Adrenal gland (tissue), 12 donors: ENCODE results near the gene AWAT1. TPM values are rescaled to one million over a fixed set of nuclear protein-coding genes. Genes with fewer than 3 reads are reported as not detected.

Source experiments
- DNase-seq, 7 donors: peaks; one replicate each; pipeline ENCODE4 v3.0.0-alpha.2; 2019 to 2020
- H3K27ac ChIP-seq, 5 donors: fragments of 200-600 bp; sonication (generic) in 4 of 5; 1 replicate in 3 of 5; 2 replicates in 2 of 5; pipeline versions ENCODE4 v1.5.1 to v1.8.0; 2016 to 2020; ENCODE audit warnings: mild to moderate bottlenecking in 1 of 5
- H3K27me3 ChIP-seq: fragments of 200-600 bp; 2 replicates; pipeline ENCODE4 v1.8.0; 2021
- H3K36me3 ChIP-seq, 2 donors: fragments of 200-600 bp; replicated peaks in 1 of 2; 1 replicate in 1 of 2; 2 replicates in 1 of 2; pipeline versions ENCODE4 v1.5.1 to v1.8.0; 2018 to 2022
- H3K4me1 ChIP-seq, 2 donors: fragments of 200-600 bp; replicated peaks in 1 of 2; 1 replicate in 1 of 2; 2 replicates in 1 of 2; pipeline versions ENCODE4 v1.5.1 to v1.8.0; 2018 to 2021
- H3K4me3 ChIP-seq, 4 donors: fragments of 200-600 bp; sonication (generic) in 3 of 4; one replicate each; pipeline ENCODE4 v1.5.1; 2016 to 2018
- H3K9me3 ChIP-seq, 3 donors: fragments of 200-600 bp; sonication (generic) in 1 of 3; replicated peaks in 1 of 3; 1 replicate in 2 of 3; 2 replicates in 1 of 3; pipeline versions ENCODE4 v1.5.1 to v1.8.0; 2016 to 2021
- POLR2A ChIP-seq, 2 donors: fragments of 450-650 bp; IDR thresholded peaks; one replicate each; pipeline ENCODE4 v1.6.1; 2017; ENCODE audit warnings: antibody characterized with exemption in 2 of 2, mild to moderate bottlenecking in 2 of 2, moderate library complexity in 1 of 2
- WGBS, 4 donors: extraction: QIAGEN DNeasy Blood & Tissue Kit in 2 of 4; methylation state at CpG; one replicate each; pipeline versions ENCODE4 v1.1.5 to v1.1.7; 2013 to 2017; 5-methylcytosine and 5-hydroxymethylcytosine counted together
- intact Hi-C, 2 donors: fragments of 100-400 bp; cut with DNase I; formaldehyde crosslinking; loops; one replicate each; pipeline versions ENCODE4 v1.14.1 to v1.15.0; 2022 to 2023
- polyA plus RNA-seq, 3 donors: library from polyadenylated mRNA; stranded (reverse); fragments of 200-250 nt in 2 of 3; fragments of 350-450 nt in 1 of 3; fragmentation: Illumina TruSeq in 1 of 3; extraction: RNeasy Lipid Tissue Mini Kit (QIAGEN cat#74804) in 1 of 3; gene quantifications; one replicate each; pipeline ENCODE4 v1.2.3, GENCODE V29; 2013 to 2014
- total RNA-seq, 9 donors: library from RNA; depleted of rRNA in 4 of 9; stranded (reverse); fragments of >200 nt in 4 of 9; fragments of 120-200 nt in 1 of 9; fragmentation: NEBNext Ultra II Directional in 1 of 9; extraction: Animal tissue kit (Norgen Biotek cat#: 25700) in 1 of 9; gene quantifications; one replicate each; pipeline versions ENCODE4 v1.1.0 to v1.2.4, GENCODE V29; 2013 to 2023
- TF ChIP-seq, protein P1 (sequence below), 6 experiments: fragments of 450-650 bp in 4 of 6; fragments of 200-600 bp in 2 of 6; sonication (generic) in 1 of 6; IDR thresholded peaks; 1 replicate in 5 of 6; 2 replicates in 1 of 6; pipeline versions ENCODE4 v1.5.1 to v1.8.0; 2016 to 2021; ENCODE audit warnings: antibody characterized with exemption in 6 of 6, mild to moderate bottlenecking in 2 of 6, moderate library complexity in 1 of 6
- donor health status: healthy with polysubstance abuse.
- donor health status: Bipolar disorder and iron deficiency.
- donor health status: DM: yes; HTN: yes; CAD: no.
- donor health status: DM: no; HTN: no; CAD: no.
- donor health status: DM: no; HTN: no; CAD: no.
- donor health status: DM: yes; HTN: yes; CAD: no.

Gene AWAT1
- total and polyA plus RNA-seq, 12 donors, result not detected

GRCh38 chrX:70247252-70247651 is 12.8 kb downstream of the AWAT1 start:
- no peak overlapping the region for H3K27ac ChIP-seq
- no peaks in the 10 kb centered on the region for H3K36me3 ChIP-seq
- no peak for TF ChIP-seq POLR2A (IDR thresholded peaks at IDR 0.05)
- 85 to 97% (median 94%) methylated on average over 2 of the region's 2 CpGs for WGBS, 4 donors
- H3K9me3 ChIP-seq, result no peaks in the 10 kb centered on the region
- DNase-seq, result no peak
- peaks cover 8% of the 10 kb centered on the region for H3K27me3 ChIP-seq
- intact Hi-C loops, result no loop called here
- H3K4me3 ChIP-seq, result no peak overlapping the region
- H3K4me1 ChIP-seq, result no peaks in the 10 kb centered on the region

DNA sequence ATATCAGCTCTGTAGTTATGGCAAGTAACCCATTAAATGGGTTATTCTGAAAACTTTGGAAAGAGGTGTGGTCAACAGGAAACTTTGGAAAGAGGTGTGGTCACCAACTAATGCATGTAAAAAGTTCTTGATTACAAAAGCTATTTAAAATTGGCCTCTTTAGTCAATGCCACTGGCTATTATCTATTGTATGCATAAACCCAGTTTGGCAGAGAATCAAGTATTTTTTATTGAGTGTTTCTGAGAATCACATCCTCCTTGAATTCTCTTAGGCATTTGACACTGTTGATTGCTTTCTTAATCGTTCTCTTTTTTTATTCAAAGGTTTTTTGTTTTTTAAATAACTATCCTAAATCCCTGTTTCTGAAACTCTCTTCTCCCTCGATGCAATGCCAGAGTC is 18.0 kb downstream of the AWAT1 start:
- H3K9me3 ChIP-seq, result no peaks in the 10 kb centered on the region
- WGBS, 4 donors, result 54 to 69% (median 59%) methylated on average over 2 of the region's 2 CpGs
- H3K4me1 ChIP-seq, result no peaks in the 10 kb centered on the region
- no peak overlapping the region for H3K27ac ChIP-seq
- no peak for DNase-seq
- intact Hi-C loops, result no loop called here
- TF ChIP-seq, protein P1, sequence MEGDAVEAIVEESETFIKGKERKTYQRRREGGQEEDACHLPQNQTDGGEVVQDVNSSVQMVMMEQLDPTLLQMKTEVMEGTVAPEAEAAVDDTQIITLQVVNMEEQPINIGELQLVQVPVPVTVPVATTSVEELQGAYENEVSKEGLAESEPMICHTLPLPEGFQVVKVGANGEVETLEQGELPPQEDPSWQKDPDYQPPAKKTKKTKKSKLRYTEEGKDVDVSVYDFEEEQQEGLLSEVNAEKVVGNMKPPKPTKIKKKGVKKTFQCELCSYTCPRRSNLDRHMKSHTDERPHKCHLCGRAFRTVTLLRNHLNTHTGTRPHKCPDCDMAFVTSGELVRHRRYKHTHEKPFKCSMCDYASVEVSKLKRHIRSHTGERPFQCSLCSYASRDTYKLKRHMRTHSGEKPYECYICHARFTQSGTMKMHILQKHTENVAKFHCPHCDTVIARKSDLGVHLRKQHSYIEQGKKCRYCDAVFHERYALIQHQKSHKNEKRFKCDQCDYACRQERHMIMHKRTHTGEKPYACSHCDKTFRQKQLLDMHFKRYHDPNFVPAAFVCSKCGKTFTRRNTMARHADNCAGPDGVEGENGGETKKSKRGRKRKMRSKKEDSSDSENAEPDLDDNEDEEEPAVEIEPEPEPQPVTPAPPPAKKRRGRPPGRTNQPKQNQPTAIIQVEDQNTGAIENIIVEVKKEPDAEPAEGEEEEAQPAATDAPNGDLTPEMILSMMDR (IDR thresholded peaks at IDR 0.05), result no peak
- TF ChIP-seq POLR2A (IDR thresholded peaks at IDR 0.05), result no peak
- no peak overlapping the region for H3K4me3 ChIP-seq
- H3K27me3 ChIP-seq, result peaks cover 8% of the 10 kb centered on the region
- no peaks in the 10 kb centered on the region for H3K36me3 ChIP-seq

GRCh38 chrX:70253377-70254062 is 19.1 kb downstream of the AWAT1 start:
- TF ChIP-seq, protein P1 (IDR thresholded peaks at IDR 0.05), result no peak
- TF ChIP-seq POLR2A (IDR thresholded peaks at IDR 0.05), result no peak
- intact Hi-C loops, result no loop called here
- Histone ChIP-seq H3K36me3 (no peaks in the 10 kb centered on the region), H3K4me1 (no peaks in the 10 kb centered on the region), H3K27ac (no peak overlapping the region), H3K27me3 (peaks cover 5% of the 10 kb centered on the region), H3K4me3 (no peak overlapping the region), H3K9me3 (no peaks in the 10 kb centered on the region)
- DNase-seq, result no peak
- WGBS, 4 donors, result 65 to 93% (median 76%) methylated on average over 3 of the region's 3 CpGs

DNA sequence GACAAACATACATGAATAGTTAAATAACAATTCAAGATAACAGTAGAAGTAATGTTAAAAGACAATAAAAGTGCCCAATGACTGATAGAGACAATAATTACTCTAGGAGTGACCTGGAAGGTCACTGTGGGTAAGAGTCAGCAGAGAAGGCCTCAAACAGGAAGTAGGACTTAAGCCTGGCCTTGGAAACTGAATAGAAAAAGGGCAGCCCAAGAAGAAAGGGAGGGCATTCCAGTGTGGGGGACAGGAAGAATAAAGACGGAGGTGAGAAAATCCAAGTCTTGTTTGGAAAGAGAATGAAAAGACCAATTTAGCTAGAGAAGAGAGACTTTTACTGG is 19.6 kb downstream of the AWAT1 start:
- Histone ChIP-seq H3K9me3 (no peaks in the 10 kb centered on the region), H3K4me3 (no peak overlapping the region), H3K27me3 (peaks cover 5% of the 10 kb centered on the region), H3K36me3 (no peaks in the 10 kb centered on the region), H3K4me1 (no peaks in the 10 kb centered on the region), H3K27ac (no peak overlapping the region)
- intact Hi-C loops, result no loop called here
- no peak for TF ChIP-seq POLR2A (IDR thresholded peaks at IDR 0.05)
- TF ChIP-seq, protein P1 (IDR thresholded peaks at IDR 0.05), result no peak
- WGBS, 4 donors, result 57 to 88% (median 79%) methylated on average over 1 of the region's 1 CpG
- DNase-seq, result no peak

DNA sequence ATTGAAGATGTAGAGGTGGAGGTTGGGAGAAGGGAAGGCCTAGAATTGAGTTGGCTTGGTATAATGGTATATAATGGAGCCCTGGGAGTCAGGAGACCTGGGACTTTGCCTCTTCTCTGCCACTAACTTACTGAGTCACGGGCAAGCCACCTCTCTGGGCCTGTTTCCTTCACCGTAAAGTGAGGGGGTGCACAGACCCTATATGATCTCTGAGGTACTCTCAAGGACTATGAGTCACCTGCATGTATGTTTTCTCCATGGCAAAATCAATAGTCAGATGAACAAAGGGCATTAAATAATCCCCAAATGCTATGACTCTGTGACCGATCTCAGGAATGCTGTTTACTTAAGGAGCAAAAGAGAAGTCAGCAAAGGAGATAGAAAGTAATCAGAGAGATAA is 20.5 kb downstream of the AWAT1 start:
- peaks cover 5% of the 10 kb centered on the region for H3K27me3 ChIP-seq
- no peaks in the 10 kb centered on the region for H3K9me3 ChIP-seq
- no peak for TF ChIP-seq POLR2A (IDR thresholded peaks at IDR 0.05)
- TF ChIP-seq, protein P1 (IDR thresholded peaks at IDR 0.05), result no peak
- no peaks in the 10 kb centered on the region for H3K36me3 ChIP-seq
- H3K27ac ChIP-seq, result no peak overlapping the region
- no peak for DNase-seq
- 83 to 96% (median 90%) methylated on average over 3 of the region's 3 CpGs for WGBS, 4 donors
- no peaks in the 10 kb centered on the region for H3K4me1 ChIP-seq
- intact Hi-C loops, result no loop called here
- H3K4me3 ChIP-seq, result no peak overlapping the region
